GM18511 (cell line): ENCODE measurements around the gene BEAN1.

Experiments
- ATAC-seq: cut with Tn5 transposase; IDR thresholded peaks from one replicate; pipeline ENCODE4 v1.9.1; 2021; ENCODE audit warnings: mild to moderate bottlenecking, moderate library complexity; ENCODE audit not compliant: unreplicated experiment

The BEAN1 gene

DNA sequence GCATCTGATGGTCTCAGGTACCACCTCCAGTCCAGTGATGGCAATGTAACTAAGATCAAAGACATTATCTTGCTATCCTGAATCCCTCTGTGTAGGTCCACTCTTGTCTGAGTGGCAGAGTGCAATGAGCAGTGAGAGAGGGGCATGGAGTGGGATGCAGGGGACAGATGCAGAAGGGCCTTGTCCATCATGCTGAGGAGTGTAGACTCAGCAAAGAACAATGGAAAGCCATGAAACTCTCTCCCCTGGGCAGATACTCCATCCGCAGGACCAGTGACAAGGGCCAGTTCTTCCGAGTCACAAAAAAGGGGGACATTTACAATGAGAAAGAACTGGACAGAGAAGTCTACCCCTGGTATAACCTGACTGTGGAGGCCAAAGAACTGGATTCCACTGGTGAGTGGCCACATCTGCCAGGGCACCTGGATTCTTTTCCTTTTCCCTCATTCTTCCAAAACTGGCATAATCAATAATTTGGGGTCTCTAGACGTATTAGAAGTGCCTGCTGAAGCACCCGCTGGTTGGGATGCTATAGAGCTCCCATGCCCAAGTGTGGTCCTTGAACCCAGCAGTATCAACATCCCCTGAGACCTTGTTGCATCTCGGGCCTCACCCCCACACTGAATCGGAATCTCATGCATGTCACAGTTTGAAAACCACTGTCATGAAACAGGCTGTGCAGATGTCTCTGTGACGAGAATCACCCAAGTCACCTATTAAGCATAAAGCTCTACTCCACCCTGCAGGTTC, 31.1 kb upstream of the BEAN1 start:
- no peak for ATAC-seq

GRCh38 chr16:66397736-66398433, 29.2 kb upstream of the BEAN1 start:
- no peak for ATAC-seq

DNA sequence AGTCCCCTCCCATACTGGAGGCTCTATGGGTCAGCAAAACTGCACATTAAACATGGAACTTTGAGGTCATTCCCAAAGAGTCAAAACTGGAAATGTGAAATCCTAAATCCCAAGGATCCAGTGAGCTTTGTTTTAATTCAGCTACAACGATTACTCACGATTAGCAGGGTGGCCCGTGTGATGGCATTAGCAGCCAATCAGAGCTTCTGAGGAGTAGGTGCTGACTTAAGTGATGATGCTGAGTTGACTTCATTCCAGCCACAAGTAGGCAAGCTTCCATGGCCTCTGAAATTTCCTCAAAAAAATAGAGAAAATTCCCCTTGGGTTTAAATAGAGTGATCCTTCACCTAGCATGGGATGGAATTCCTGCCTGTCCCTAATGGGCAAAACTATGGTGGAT, 28.1 kb upstream of the BEAN1 start:
- ATAC-seq, result no peak

GRCh38 chr16:66399930-66400329, 27.2 kb upstream of the BEAN1 start:
- no peak for ATAC-seq

GRCh38 chr16:66400503-66401380, 26.4 kb upstream of the BEAN1 start:
- no peak for ATAC-seq

GRCh38 chr16:66401610-66402009, 25.5 kb upstream of the BEAN1 start:
- ATAC-seq, result no peak

- no peak for ATAC-seq
Observed at GRCh38 chr16:66402166-66402565, 24.9 kb upstream of the BEAN1 start.

- ATAC-seq, result no peak
Observed at GRCh38 chr16:66402591-66403230, 24.4 kb upstream of the BEAN1 start.

DNA sequence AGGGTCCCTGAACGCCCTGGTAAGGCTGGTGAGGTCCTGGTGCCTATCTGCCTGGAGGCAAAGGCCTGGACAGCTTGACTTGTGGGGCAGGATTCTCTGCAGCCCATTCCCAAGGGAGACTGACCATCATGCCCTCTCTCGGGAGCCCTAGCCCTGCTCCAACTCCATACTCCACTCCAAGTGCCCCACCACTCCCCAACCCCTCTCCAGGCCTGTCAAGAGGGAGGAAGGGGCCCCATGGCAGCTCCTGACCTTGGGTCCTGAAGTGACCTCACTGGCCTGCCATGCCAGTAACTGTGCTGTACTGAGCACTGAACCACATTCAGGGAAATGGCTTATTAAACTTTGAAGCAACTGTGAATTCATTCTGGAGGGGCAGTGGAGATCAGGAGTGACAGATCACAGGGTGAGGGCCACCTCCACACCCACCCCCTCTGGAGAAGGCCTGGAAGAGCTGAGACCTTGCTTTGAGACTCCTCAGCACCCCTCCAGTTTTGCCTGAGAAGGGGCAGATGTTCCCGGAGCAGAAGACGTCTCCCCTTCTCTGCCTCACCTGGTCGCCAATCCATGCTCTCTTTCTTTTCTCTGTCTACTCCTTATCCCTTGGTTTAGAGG, 23.5 kb upstream of the BEAN1 start:
- no peak for ATAC-seq

DNA sequence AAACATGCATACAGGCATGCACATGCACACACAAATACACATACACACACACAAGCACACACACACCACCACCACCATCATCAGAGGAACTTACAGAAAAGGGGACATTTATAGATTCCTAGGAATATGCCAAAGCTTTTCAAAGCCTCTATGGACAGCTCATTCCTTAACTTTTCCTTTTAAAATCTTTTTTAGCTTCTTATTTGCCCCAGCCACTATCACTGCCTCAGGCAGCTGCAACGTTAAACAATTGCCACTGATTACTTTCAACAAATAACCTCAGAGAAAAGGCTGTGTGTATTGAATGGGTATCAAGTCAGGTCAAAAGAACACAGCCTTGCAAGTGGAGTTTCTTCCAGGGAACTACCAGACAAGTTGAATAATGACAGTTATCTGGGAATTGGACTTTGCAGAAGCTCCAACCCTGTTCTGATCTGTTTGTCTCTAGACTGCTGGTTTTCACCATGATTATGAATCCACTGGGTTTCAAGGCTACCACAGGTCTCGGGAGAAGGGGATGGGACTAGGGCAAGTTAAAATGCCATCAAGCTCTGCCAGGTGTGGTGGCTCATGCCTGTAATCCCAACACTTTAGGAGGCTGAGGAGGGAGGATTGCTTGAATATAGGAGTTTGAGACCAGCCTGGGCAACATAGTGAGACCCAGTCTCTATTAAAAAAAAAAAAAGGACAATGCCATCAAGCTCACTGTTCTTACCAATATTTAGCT, 21.9 kb upstream of the BEAN1 start:
- ATAC-seq, result no peak

DNA sequence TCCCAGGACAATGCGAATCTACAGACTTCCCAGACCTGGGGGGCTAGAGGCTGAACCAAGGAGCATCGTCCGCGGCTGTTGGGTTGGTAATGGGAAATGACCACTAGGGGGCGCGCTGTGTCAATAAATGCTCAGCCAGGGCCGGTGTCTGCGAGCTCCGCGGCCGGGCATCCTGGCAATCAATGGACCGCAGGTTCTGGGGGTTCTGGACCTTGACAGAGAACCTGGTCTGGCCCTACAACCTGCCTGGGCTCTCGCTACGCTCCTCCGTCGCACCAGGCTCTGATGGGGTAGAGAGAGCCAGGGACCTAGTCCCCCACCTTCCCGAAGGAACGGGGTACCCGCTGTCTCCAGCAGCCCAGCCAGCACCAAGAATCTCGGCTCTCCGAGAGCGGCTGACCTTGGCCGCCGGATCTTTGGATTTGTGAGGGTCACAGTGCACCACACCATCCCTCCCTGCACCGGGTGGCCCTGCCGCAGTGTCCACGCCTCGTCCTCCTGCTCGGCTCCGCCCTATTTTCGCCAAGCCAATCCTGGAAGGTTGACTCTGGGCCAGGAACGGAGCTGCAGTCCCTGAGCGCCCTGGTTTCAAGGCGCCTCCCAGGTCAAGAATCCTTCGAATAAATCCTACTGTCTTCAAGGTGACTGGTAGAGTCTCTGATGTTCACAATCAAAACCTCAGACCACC, 20.4 kb upstream of the BEAN1 start:
- ATAC-seq, result peak; percentile 85

DNA sequence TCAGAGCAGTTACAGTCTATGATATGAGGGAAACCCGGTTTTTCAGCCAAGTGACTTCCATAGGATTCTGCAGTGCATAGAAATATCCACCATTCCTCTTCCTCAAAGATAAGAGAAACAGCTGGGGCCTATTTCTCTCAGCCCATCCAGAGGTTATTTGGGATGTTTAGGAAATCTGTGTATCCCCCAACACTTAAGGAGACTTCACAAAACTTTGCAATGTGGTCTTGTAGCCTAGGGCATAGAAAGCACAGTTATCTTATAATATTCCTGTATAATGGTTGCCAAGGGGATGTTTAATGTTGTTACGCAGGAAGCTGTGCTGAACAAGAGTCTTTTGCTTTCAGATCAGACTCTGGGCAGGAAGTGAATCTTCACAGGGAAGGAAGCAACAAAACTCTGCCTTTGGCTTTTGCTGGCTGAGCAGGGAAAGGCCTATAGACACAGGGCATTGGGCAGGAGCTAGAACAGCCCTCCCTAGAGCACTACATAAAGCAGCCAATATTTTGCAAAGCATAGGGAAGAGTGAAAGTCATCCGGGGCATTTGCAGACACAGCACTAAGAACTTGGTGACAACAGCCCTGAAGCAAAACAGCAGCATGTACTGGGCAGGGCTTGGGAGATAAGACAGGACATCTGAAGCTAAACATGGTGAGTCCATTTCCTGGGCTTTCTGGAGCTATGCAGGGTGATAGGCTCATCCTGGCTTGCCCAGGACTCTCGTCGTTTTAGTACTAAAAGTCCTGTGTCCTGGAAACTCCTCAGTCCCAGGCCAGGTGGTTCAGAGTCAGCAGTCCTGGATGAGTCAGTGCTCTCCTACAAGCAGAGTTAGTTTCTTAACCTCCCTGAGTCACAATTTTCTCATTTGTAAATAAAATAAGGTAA, 18.7 kb upstream of the BEAN1 start:
- no peak for ATAC-seq

- ATAC-seq, result no peak
Observed at GRCh38 chr16:66409156-66409555, 17.9 kb upstream of the BEAN1 start.

DNA sequence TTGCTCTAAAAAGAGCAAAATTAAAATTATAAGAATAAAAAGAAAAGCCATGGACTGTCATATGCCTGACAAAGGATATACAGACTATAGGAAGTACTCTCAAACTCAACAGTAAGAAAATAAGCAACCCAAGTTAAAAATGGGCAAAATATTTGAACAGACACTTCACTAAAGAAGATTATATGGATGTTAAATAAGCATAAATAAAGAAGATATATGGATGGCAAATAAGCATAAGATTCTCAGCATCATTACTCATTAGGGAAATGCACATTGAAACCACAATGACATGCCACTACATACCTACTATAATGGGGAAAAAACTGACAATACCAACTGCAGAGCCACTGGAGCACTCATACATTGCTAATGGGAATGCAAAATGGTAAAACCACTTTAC, 14.9 kb upstream of the BEAN1 start:
- ATAC-seq, result no peak

GRCh38 chr16:66414891-66415290, 12.2 kb upstream of the BEAN1 start:
- no peak for ATAC-seq

GRCh38 chr16:66416136-66416535, 11.0 kb upstream of the BEAN1 start:
- ATAC-seq, result no peak

DNA sequence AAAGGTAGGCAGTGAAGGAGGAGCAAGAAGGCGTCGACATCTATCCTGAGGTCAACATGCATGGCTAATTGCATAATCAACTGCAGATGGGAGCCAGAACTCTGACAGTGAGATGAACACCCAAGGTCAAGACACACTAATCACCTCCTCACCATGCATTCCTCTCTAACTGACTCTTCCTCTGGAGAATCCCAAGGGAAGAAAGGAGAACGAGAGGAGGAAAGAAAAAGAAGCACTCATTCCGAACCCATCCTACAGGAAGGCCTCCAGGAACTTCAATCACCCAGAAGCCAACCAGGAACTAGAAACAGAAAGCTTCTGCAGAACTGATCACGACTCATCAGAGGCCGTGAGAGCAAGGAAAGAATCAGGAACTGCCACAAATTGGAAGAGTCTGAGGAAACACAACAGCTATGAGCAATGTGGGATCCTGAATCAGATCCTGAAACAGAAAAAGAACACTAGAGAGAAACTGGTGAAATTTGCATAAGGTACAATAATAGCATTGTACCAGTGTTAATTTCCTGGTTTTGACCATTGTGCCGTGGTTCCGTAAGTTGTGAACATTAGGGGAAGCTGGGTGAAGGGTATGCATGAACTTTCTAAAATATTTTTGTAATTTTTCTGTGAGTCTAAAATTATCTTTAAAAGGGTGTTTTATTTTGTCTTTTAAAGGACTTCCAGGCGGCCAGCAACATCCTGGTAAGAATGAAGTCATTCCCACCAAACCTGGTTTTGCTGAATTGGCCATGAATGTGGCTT, 10.0 kb upstream of the BEAN1 start:
- no peak for ATAC-seq
